PC-9 (cell line): ENCODE results near the gene FMO4.

Experiments
- CTCF ChIP-seq: fragments of 200-600 bp; sonication (generic); conservative IDR thresholded peaks from 2 replicates; pipeline ENCODE4 v1.6.1; 2017; ENCODE audit warnings: mixed run types, antibody characterized with exemption, mild to moderate bottlenecking, moderate library complexity
- EZH2 ChIP-seq: fragments of 200-600 bp; sonication (generic); IDR thresholded peaks from 2 replicates; pipeline ENCODE4 v1.8.0; 2017; ENCODE audit warnings: antibody characterized with exemption, low read depth

- TF ChIP-seq EZH2 (no peak), CTCF (no peak)
These were observed 23.4 kb upstream of the FMO4 start for GRCh38 chr1:171290621-171291020.
